Limb (tissue), 2 donors: ENCODE data around the gene DUSP8.

Experiments
- DNase-seq, 2 donors: peaks; one replicate each; pipeline ENCODE4 v3.0.0-alpha.2; 2016; ENCODE audit errors: extremely low spot score in 2 of 2

DUSP8 gene

GRCh38 chr11:1554981-1555712, 16.9 kb downstream of the DUSP8 start:
- no peak for DNase-seq

GRCh38 chr11:1553808-1554594, 18.1 kb downstream of the DUSP8 start:
- no peak for DNase-seq

- no peak for DNase-seq
Observed at GRCh38 chr11:1549338-1550330, 22.4 kb downstream of the DUSP8 start.

GRCh38 chr11:1548221-1549070, 23.6 kb downstream of the DUSP8 start:
- peak; percentile 21 to 59 for DNase-seq

GRCh38 chr11:1547467-1548098, 24.5 kb downstream of the DUSP8 start:
- no peak for DNase-seq

GRCh38 chr11:1546536-1547466, 25.3 kb downstream of the DUSP8 start:
- DNase-seq, result peak; percentile 40 to 81

GRCh38 chr11:1546077-1546535, 26.0 kb downstream of the DUSP8 start:
- no peak for DNase-seq

- DNase-seq, result no peak
Observed at GRCh38 chr11:1545432-1545831, 26.6 kb downstream of the DUSP8 start.

- DNase-seq, result no peak
Observed at GRCh38 chr11:1544536-1544935, 27.5 kb downstream of the DUSP8 start.

- no peak for DNase-seq
Observed at GRCh38 chr11:1543606-1544263, 28.3 kb downstream of the DUSP8 start.

- no peak for DNase-seq
Observed at GRCh38 chr11:1542267-1542666, 29.8 kb downstream of the DUSP8 start.

- no peak for DNase-seq
Observed at GRCh38 chr11:1541474-1542204, 30.4 kb downstream of the DUSP8 start.

GRCh38 chr11:1540074-1540473, 32.0 kb downstream of the DUSP8 start:
- DNase-seq, result no peak

- DNase-seq, result no peak
Observed at GRCh38 chr11:1538153-1538552, 33.9 kb downstream of the DUSP8 start.

GRCh38 chr11:1536065-1536843, 35.8 kb downstream of the DUSP8 start:
- DNase-seq, result no peak

GRCh38 chr11:1534682-1535081, 37.4 kb downstream of the DUSP8 start:
- no peak for DNase-seq

- DNase-seq, result no peak
Observed at GRCh38 chr11:1534171-1534570, 37.9 kb downstream of the DUSP8 start.
